NB4 (cell line): Measurements from ENCODE around the gene CMBL.

ENCODE experiments used
- MYC ChIP-seq: IDR thresholded peaks from 2 replicates; pipeline ENCODE4 v1.6.1; 2011; ENCODE audit warnings: low read depth, low read length
- POLR2A ChIP-seq: IDR thresholded peaks from 2 replicates; pipeline ENCODE4 v1.6.1; 2011; ENCODE audit warnings: mild to moderate bottlenecking; ENCODE audit not compliant: insufficient read length; ENCODE audit errors: extremely low read depth
- TF ChIP-seq, protein P1 (sequence below): IDR thresholded peaks from one replicate; pipeline ENCODE4 v1.5.1; 2012; ENCODE audit warnings: low read depth, low read length
- TF ChIP-seq, protein P2 (sequence below): IDR thresholded peaks from 2 replicates; pipeline ENCODE4 v1.6.1; 2011; ENCODE audit warnings: low read depth, low read length

DNA sequence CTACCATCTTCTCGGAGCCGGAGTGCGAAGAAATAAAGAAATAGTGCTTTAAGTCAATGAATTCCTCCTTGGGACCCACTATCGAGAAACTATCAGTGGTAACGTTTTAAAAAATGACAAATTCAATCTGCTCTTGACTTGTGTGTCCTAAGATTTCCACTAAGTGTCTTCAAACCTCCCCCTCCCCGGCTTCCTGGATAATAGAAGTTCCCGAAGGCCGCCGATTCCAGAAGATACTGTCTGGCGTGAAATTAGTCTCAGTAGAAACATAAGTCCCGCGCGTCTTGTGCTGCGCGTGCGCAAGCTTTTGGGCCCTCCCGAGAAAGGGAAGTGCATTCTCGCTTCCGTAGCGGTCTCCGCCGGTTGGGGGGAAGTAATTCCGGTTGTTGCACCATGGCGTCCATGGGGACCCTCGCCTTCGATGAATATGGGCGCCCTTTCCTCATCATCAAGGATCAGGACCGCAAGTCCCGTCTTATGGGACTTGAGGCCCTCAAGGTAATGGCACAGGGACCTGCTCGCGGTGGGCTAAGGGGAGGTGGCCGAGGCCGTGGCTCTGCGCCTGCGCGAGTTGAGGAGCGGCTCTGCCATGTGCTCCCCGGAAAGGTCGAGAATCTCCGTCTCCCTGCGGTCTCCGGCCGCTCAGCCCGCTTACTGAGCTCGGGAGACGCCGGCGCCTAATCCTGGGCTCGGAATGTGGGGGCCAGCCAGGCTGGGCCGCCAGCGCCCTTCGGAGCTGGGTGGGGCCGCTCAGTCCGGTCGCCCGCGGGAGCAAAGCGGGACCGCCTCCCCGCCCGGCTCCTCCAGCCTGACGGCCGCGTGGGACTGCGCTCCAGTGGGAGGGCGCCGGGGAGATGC is 57.5 kb downstream of the CMBL start, which contains the start of gene CCT5:
- TF ChIP-seq, protein P1, sequence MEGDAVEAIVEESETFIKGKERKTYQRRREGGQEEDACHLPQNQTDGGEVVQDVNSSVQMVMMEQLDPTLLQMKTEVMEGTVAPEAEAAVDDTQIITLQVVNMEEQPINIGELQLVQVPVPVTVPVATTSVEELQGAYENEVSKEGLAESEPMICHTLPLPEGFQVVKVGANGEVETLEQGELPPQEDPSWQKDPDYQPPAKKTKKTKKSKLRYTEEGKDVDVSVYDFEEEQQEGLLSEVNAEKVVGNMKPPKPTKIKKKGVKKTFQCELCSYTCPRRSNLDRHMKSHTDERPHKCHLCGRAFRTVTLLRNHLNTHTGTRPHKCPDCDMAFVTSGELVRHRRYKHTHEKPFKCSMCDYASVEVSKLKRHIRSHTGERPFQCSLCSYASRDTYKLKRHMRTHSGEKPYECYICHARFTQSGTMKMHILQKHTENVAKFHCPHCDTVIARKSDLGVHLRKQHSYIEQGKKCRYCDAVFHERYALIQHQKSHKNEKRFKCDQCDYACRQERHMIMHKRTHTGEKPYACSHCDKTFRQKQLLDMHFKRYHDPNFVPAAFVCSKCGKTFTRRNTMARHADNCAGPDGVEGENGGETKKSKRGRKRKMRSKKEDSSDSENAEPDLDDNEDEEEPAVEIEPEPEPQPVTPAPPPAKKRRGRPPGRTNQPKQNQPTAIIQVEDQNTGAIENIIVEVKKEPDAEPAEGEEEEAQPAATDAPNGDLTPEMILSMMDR: no peak
- TF ChIP-seq POLR2A (peak; percentile 99), MYC (peak; percentile 97; the same call in 1 of the 2 replicates)
- TF ChIP-seq, protein P2, sequence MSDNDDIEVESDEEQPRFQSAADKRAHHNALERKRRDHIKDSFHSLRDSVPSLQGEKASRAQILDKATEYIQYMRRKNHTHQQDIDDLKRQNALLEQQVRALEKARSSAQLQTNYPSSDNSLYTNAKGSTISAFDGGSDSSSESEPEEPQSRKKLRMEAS: peak; percentile 96
